AG04450 (cell line): Measurements from ENCODE around the gene COL19A1. TPM values are rescaled to one million over a fixed set of nuclear protein-coding genes. Genes with fewer than 3 reads are reported as not detected.

Experiments used
- CTCF ChIA-PET: fragments of 300-600, 350-600 bp; formaldehyde crosslinking; extraction: SDS; loops from one replicate; lab custom pipeline; 2022; ENCODE audit warnings: antibody characterized with exemption, inconsistent platforms; lab: Charles Lee
- POLR2A ChIA-PET: fragments of 350-600 bp; formaldehyde crosslinking; extraction: SDS; loops from one replicate; lab custom pipeline; 2021; ENCODE audit warnings: antibody characterized with exemption, inconsistent platforms; lab: Yijun Ruan, JAX
- DNase-seq: peaks from one replicate; pipeline ENCODE4 v3.0.0-alpha.2; 2011; ENCODE audit warnings: low read depth, low spot score
- H3K27ac ChIP-seq: one replicate; pipeline ENCODE4 v1.5.1; 2012; ENCODE audit warnings: low read depth, low read length, control low read depth
- H3K27me3 ChIP-seq: one replicate; pipeline ENCODE4 v1.6.0; 2012; ENCODE audit warnings: low read length; ENCODE audit not compliant: control insufficient read depth, insufficient read depth
- H3K4me3 ChIP-seq: 2 replicates; pipeline ENCODE4 v1.5.1; 2011; ENCODE audit warnings: mild to moderate bottlenecking, low read depth, low read length, control low read depth
- H3K9me3 ChIP-seq: 2 replicates; pipeline ENCODE4 v1.5.1; 2012; ENCODE audit warnings: low read length; ENCODE audit not compliant: control insufficient read depth, insufficient read depth
- polyA plus RNA-seq: library from polyadenylated mRNA; depleted of rRNA; stranded (reverse); fragments of >200 nt; gene quantifications from 2 replicates; pipeline ENCODE4 v1.2.3, GENCODE V29; 2011
- TF ChIP-seq, protein P1 (sequence below): IDR thresholded peaks from 2 replicates; pipeline ENCODE4 v1.5.1; 2011; ENCODE audit warnings: low read depth, low read length, control low read depth, inconsistent platforms

Gene COL19A1
- polyA plus RNA-seq, 1 experiment: 0.09 TPM

DNA sequence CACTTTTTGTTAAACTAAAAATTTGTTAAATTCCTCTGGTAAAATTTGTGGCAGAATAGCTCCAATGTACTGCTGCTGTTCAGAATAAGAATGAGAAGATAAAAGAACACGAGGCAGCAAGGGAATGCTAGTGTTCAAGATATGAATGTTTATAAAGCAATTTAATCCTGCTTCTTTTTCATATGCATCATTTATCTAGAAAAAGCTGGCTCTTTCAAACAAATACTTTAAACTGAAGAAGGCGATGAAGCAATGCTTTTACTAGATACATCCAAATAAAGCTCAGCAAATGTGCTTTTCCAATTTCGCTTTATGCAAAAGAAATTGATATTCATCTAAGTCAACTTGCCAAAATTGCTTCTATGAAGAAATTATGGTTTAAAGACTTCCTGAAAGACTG lies 370.0 kb downstream of the COL19A1 start:
- ChIA-PET CTCF (interaction anchor here (1.0 to 2.0 kb wide), 2 partner anchors 15 to 133 kb away, joined by 3 to 14 read pairs; no protein-coding TSS in a partner anchor), POLR2A (no interaction called here)
- no peaks in the 10 kb centered on the region for H3K9me3 ChIP-seq
- no peak overlapping the region for H3K4me3 ChIP-seq
- no peak overlapping the region for H3K27ac ChIP-seq
- no peak for DNase-seq
- TF ChIP-seq, protein P1, sequence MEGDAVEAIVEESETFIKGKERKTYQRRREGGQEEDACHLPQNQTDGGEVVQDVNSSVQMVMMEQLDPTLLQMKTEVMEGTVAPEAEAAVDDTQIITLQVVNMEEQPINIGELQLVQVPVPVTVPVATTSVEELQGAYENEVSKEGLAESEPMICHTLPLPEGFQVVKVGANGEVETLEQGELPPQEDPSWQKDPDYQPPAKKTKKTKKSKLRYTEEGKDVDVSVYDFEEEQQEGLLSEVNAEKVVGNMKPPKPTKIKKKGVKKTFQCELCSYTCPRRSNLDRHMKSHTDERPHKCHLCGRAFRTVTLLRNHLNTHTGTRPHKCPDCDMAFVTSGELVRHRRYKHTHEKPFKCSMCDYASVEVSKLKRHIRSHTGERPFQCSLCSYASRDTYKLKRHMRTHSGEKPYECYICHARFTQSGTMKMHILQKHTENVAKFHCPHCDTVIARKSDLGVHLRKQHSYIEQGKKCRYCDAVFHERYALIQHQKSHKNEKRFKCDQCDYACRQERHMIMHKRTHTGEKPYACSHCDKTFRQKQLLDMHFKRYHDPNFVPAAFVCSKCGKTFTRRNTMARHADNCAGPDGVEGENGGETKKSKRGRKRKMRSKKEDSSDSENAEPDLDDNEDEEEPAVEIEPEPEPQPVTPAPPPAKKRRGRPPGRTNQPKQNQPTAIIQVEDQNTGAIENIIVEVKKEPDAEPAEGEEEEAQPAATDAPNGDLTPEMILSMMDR: no peak
- no peaks in the 10 kb centered on the region for H3K27me3 ChIP-seq

DNA sequence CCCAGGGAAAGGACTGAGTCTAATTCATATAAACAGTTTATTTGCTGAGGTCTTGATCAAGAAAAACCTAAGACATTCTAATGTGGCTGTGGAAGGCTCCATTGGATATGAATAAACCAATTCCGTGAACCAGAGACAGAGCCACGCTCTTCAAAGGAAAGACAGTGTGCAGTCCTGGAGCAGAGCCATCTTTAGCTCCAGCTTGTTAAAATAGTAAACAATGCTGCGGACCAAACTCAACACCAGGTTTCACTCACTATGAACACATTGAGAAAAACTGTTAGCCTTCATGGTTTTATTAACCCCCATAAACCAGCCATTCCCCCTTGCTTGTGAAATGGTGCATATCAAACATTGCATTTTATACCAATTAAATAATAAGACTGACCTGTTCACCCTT lies 374.7 kb downstream of the COL19A1 start:
- no peaks in the 10 kb centered on the region for H3K9me3 ChIP-seq
- H3K4me3 ChIP-seq: no peak overlapping the region
- CTCF ChIA-PET: interaction anchor here (1.1 kb wide), 1 partner anchor 20 kb away, joined by 5 read pairs; no protein-coding TSS in a partner anchor
- POLR2A ChIA-PET: interaction anchor here (0.5 kb wide), 1 partner anchor 19 kb away, joined by 7 read pairs; no protein-coding TSS in a partner anchor
- no peak for DNase-seq
- H3K27ac ChIP-seq: no peak overlapping the region
- H3K27me3 ChIP-seq: no peaks in the 10 kb centered on the region
- TF ChIP-seq, protein P1: no peak

DNA sequence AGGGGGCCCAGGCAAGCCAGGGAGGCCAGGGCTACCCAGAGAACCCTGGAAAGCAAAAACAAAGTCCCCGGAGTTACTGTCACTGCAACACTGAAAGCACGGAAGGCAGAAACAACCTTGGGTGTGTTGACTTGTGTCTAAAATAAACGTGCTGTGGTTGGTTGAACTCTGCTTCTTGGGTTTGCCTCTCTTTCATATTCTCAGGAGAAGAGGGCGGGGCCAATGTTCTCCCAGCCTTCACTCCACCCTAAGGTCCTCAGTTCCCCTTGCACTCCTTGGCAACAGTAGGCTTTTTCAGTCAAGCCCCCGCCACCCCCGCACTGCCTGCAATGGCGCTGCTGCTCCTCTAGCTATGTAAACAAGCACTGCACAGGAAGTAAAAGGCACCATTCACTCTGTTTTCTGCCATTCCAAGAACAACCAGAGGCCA lies 375.6 kb downstream of the COL19A1 start:
- ChIA-PET POLR2A (no interaction called here), CTCF (no interaction called here)
- H3K4me3 ChIP-seq: no peak overlapping the region
- H3K27me3 ChIP-seq: no peaks in the 10 kb centered on the region
- no peak for DNase-seq
- H3K9me3 ChIP-seq: no peaks in the 10 kb centered on the region
- TF ChIP-seq, protein P1: no peak
- H3K27ac ChIP-seq: no peak overlapping the region

DNA sequence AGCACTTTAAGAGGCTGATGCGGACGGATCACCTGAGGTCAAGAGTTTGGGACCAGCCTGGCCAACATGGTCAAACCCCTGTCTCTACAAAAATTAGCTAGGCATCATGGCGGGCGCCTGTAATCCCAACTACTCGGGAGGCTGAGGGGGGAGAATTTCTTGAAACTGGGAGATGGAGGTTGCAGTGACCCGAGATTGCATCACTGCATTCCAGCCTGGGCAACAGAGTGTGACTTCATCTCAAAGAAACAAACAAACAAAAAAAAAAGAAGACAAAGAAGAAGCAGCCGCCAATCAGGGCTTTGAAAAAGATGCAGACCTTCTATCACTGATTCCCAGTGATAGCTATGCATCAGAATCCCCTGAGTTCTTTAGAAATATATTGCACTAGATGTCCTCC lies 379.8 kb downstream of the COL19A1 start:
- Histone ChIP-seq H3K27me3 (no peaks in the 10 kb centered on the region), H3K4me3 (no peak overlapping the region), H3K27ac (no peak overlapping the region), H3K9me3 (no peaks in the 10 kb centered on the region)
- ChIA-PET POLR2A (no interaction called here), CTCF (no interaction called here)
- DNase-seq: no peak
- TF ChIP-seq, protein P1: no peak

DNA sequence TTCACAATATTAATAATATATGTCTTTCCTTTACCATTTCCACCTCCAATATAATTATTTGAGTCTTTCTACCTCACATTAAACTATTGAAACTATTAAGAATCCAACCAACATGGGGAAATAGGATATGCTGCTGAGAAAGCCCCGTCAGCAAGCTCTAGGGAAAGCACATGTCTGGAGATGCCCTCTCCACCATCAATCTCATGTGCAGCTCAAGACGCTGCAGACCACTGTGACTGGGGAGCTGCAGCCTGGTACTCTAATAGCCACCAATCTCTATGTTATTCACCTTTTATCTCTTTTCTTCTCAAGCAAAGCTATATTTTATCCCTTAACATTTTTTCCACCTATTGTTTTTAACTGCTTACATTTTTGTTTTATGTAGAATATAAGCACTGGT lies 386.2 kb downstream of the COL19A1 start:
- DNase-seq: no peak
- ChIA-PET POLR2A (no interaction called here), CTCF (interaction anchor here (2.8 kb wide), 1 partner anchor 32 kb away, joined by 19 read pairs; no protein-coding TSS in a partner anchor)
- Histone ChIP-seq H3K27ac (no peak overlapping the region), H3K4me3 (no peak overlapping the region), H3K27me3 (no peaks in the 10 kb centered on the region), H3K9me3 (no peaks in the 10 kb centered on the region)
- TF ChIP-seq, protein P1: no peak
